ENCODE measurements around the gene ETFA.

ETFA gene

GRCh38 chr15:76175442-76175841 lies 135.8 kb downstream of the ETFA start:
- no peak for DNase-seq (ENCODE audit: low read depth in 2 of 2)

GRCh38 chr15:76174654-76175053 lies 136.6 kb downstream of the ETFA start:
- no peak for DNase-seq (ENCODE audit: low read depth in 2 of 2)

GRCh38 chr15:76173317-76173834 lies 137.9 kb downstream of the ETFA start:
- DNase-seq (ENCODE audit: low read depth in 2 of 2), result no peak

- DNase-seq (ENCODE audit: low read depth in 2 of 2), result no peak
These were observed 138.5 kb downstream of the ETFA start for GRCh38 chr15:76172782-76173181.

GRCh38 chr15:76169911-76170800 lies 141.1 kb downstream of the ETFA start:
- DNase-seq (ENCODE audit: low read depth in 2 of 2), result no peak

GRCh38 chr15:76169018-76169417 lies 142.3 kb downstream of the ETFA start:
- DNase-seq (ENCODE audit: low read depth in 2 of 2), result no peak

GRCh38 chr15:76168237-76168984 lies 142.9 kb downstream of the ETFA start:
- no peak for DNase-seq (ENCODE audit: low read depth in 2 of 2)

- DNase-seq (ENCODE audit: low read depth in 2 of 2), result no peak
These were observed 145.3 kb downstream of the ETFA start for GRCh38 chr15:76165951-76166350.

Measured in stimulated activated CD4-positive, alpha-beta T cell treated with anti-CD3 and anti-CD28 coated beads, Interleukin-15, amount 100 ng/mL, for 48 hours (primary cell).